ENCODE data around the gene BTD. TPM values are rescaled to one million over a fixed set of nuclear protein-coding genes. Genes with fewer than 3 reads are reported as not detected.
"Not testable (repeated sequence)": the region's sequence is repeated elsewhere in the genome, so short reads cannot be mapped to it uniquely, and the experiment has no call there.

The BTD gene
- total RNA-seq, 1 donor from 2014 or later, result 16.2 TPM

- H3K9me3 ChIP-seq (ENCODE audit: insufficient read depth, low read depth, low read length), result no peaks in the 10 kb centered on the region
- H3K27me3 ChIP-seq (ENCODE audit: insufficient read depth, low read length), result no peaks in the 10 kb centered on the region
- H3K4me3 ChIP-seq (ENCODE audit: insufficient read depth, low read depth, low read length), result no peak overlapping the region
- H3K9me3 Mint-ChIP-seq (ENCODE audit: unreplicated experiment), result no peaks in the 10 kb centered on the region
- peaks cover 2% of the 10 kb centered on the region for H3K36me3 Mint-ChIP-seq (ENCODE audit: low read depth, unreplicated experiment)
- DNase-seq (ENCODE audit: low read depth) (no peak), FAIRE-seq (no peak)
- no peaks in the 10 kb centered on the region for H4K20me1 ChIP-seq (ENCODE audit: insufficient read depth, low read length)
- no peaks in the 10 kb centered on the region for H3K36me3 ChIP-seq (ENCODE audit: insufficient read depth, low read length)
- H3K27ac Mint-ChIP-seq (ENCODE audit: unreplicated experiment), result no peak overlapping the region
- H3K27ac ChIP-seq (ENCODE audit: low read depth, low read length), result no peak overlapping the region
- TF ChIP-seq EZH2 (IDR thresholded peaks at IDR 0.05; ENCODE audit: insufficient read depth, low read length), result no peak
- no peak for TF ChIP-seq CTCF (IDR thresholded peaks at IDR 0.05; ENCODE audit: insufficient read depth, low read depth, low read length)
- peaks cover under 1% of the 10 kb centered on the region for H3K4me1 Mint-ChIP-seq (ENCODE audit: low read depth, unreplicated experiment)
- no peaks in the 10 kb centered on the region for H3K27me3 Mint-ChIP-seq (ENCODE audit: low read depth, unreplicated experiment)
- H2AFZ ChIP-seq (ENCODE audit: low read depth, low read length), result no peak overlapping the region
- H3K4me3 Mint-ChIP-seq (ENCODE audit: unreplicated experiment), result no peak overlapping the region
- H3K9ac ChIP-seq (ENCODE audit: low read length), result no peak overlapping the region
- H3K4me2 ChIP-seq (ENCODE audit: low read length), result no peak overlapping the region
- H3K4me1 ChIP-seq (ENCODE audit: insufficient read depth, low read length), result no peaks in the 10 kb centered on the region
- H3K79me2 ChIP-seq (ENCODE audit: insufficient read depth, low read length), result no peaks in the 10 kb centered on the region
Measured at GRCh38 chr3:15612001-15612400, 10.5 kb downstream of the BTD start.

- Mint-ChIP-seq H3K9me3 (ENCODE audit: unreplicated experiment) (peaks cover 12% of the 10 kb centered on the region), H3K4me3 (ENCODE audit: unreplicated experiment) (no peak overlapping the region), H3K36me3 (ENCODE audit: low read depth, unreplicated experiment) (no peaks in the 10 kb centered on the region), H3K27ac (ENCODE audit: unreplicated experiment) (no peak overlapping the region), H3K4me1 (ENCODE audit: low read depth, unreplicated experiment) (no peaks in the 10 kb centered on the region), H3K27me3 (ENCODE audit: low read depth, unreplicated experiment) (no peaks in the 10 kb centered on the region)
- Histone ChIP-seq H3K4me1 (ENCODE audit: insufficient read depth, low read length) (no peaks in the 10 kb centered on the region), H4K20me1 (ENCODE audit: insufficient read depth, low read length) (no peaks in the 10 kb centered on the region), H2AFZ (ENCODE audit: low read depth, low read length) (no peak overlapping the region), H3K9ac (ENCODE audit: low read length) (no peak overlapping the region), H3K36me3 (ENCODE audit: insufficient read depth, low read length) (no peaks in the 10 kb centered on the region), H3K79me2 (ENCODE audit: insufficient read depth, low read length) (no peaks in the 10 kb centered on the region), H3K27me3 (ENCODE audit: insufficient read depth, low read length) (no peaks in the 10 kb centered on the region), H3K9me3 (ENCODE audit: insufficient read depth, low read depth, low read length) (no peaks in the 10 kb centered on the region), H3K4me3 (ENCODE audit: insufficient read depth, low read depth, low read length) (no peak overlapping the region), H3K4me2 (ENCODE audit: low read length) (no peak overlapping the region), H3K27ac (ENCODE audit: low read depth, low read length) (no peak overlapping the region)
- DNase-seq (ENCODE audit: low read depth) (no peak), FAIRE-seq (peak; percentile 5)
- TF ChIP-seq EZH2 (IDR thresholded peaks at IDR 0.05; ENCODE audit: insufficient read depth, low read length) (no peak), CTCF (IDR thresholded peaks at IDR 0.05; ENCODE audit: insufficient read depth, low read depth, low read length) (no peak)
Measured at GRCh38 chr3:15614958-15615357, 13.4 kb downstream of the BTD start.

- Histone ChIP-seq H3K36me3 (ENCODE audit: insufficient read depth, low read length) (no peaks in the 10 kb centered on the region), H2AFZ (ENCODE audit: low read depth, low read length) (no peak overlapping the region), H3K9me3 (ENCODE audit: insufficient read depth, low read depth, low read length) (peaks cover 2% of the 10 kb centered on the region), H3K27ac (ENCODE audit: low read depth, low read length) (no peak overlapping the region), H3K4me1 (ENCODE audit: insufficient read depth, low read length) (no peaks in the 10 kb centered on the region), H3K4me3 (ENCODE audit: insufficient read depth, low read depth, low read length) (no peak overlapping the region), H3K4me2 (ENCODE audit: low read length) (peak overlapping the region; percentile 28), H3K27me3 (ENCODE audit: insufficient read depth, low read length) (no peaks in the 10 kb centered on the region), H3K79me2 (ENCODE audit: insufficient read depth, low read length) (no peaks in the 10 kb centered on the region), H4K20me1 (ENCODE audit: insufficient read depth, low read length) (no peaks in the 10 kb centered on the region), H3K9ac (ENCODE audit: low read length) (no peak overlapping the region)
- H3K4me3 Mint-ChIP-seq (ENCODE audit: unreplicated experiment), result no peak overlapping the region
- no peak overlapping the region for H3K27ac Mint-ChIP-seq (ENCODE audit: unreplicated experiment)
- H3K27me3 Mint-ChIP-seq (ENCODE audit: low read depth, unreplicated experiment), result no peaks in the 10 kb centered on the region
- DNase-seq (ENCODE audit: low read depth), result peak; percentile 70
- FAIRE-seq, result no peak
- H3K9me3 Mint-ChIP-seq (ENCODE audit: unreplicated experiment), result peaks cover 20% of the 10 kb centered on the region
- peaks cover 3% of the 10 kb centered on the region for H3K36me3 Mint-ChIP-seq (ENCODE audit: low read depth, unreplicated experiment)
- no peak for TF ChIP-seq CTCF (IDR thresholded peaks at IDR 0.05; ENCODE audit: insufficient read depth, low read depth, low read length)
- no peak for TF ChIP-seq EZH2 (IDR thresholded peaks at IDR 0.05; ENCODE audit: insufficient read depth, low read length)
- no peaks in the 10 kb centered on the region for H3K4me1 Mint-ChIP-seq (ENCODE audit: low read depth, unreplicated experiment)
Measured at GRCh38 chr3:15616053-15616452, 14.5 kb downstream of the BTD start.

- peaks cover 33% of the 10 kb centered on the region for H3K9me3 Mint-ChIP-seq (ENCODE audit: unreplicated experiment)
- not testable (repeated sequence) for H3K4me1 ChIP-seq (ENCODE audit: insufficient read depth, low read length)
Measured at GRCh38 chr3:15619659-15620464, 18.3 kb downstream of the BTD start.

More at GRCh38 chr3:15619659-15620464, 18.3 kb downstream of the BTD start:
- not testable (repeated sequence) for H3K27ac Mint-ChIP-seq (ENCODE audit: unreplicated experiment); H3K79me2 ChIP-seq (ENCODE audit: insufficient read depth, low read length); H3K4me3 Mint-ChIP-seq (ENCODE audit: unreplicated experiment); H3K4me3 ChIP-seq (ENCODE audit: insufficient read depth, low read depth, low read length); H3K27me3 Mint-ChIP-seq (ENCODE audit: low read depth, unreplicated experiment); H3K36me3 Mint-ChIP-seq (ENCODE audit: low read depth, unreplicated experiment); FAIRE-seq; H2AFZ ChIP-seq (ENCODE audit: low read depth, low read length); H3K27ac ChIP-seq (ENCODE audit: low read depth, low read length); DNase-seq (ENCODE audit: low read depth); H3K27me3 ChIP-seq (ENCODE audit: insufficient read depth, low read length); H4K20me1 ChIP-seq (ENCODE audit: insufficient read depth, low read length); H3K4me2 ChIP-seq (ENCODE audit: low read length); H3K9me3 ChIP-seq (ENCODE audit: insufficient read depth, low read depth, low read length); H3K4me1 Mint-ChIP-seq (ENCODE audit: low read depth, unreplicated experiment); H3K9ac ChIP-seq (ENCODE audit: low read length); H3K36me3 ChIP-seq (ENCODE audit: insufficient read depth, low read length)

Data from astrocyte (in vitro differentiated cells and primary cell).